ENCODE results near the gene TBCEL.
"Not testable (repeated sequence)": the region's sequence is repeated elsewhere in the genome, so short reads cannot be mapped to it uniquely, and the experiment has no call there.

TBCEL gene

GRCh38 chr11:121006922-121007321 lies 17.0 kb upstream of the TBCEL start:
- H3K4me1 ChIP-seq (ENCODE audit: insufficient read depth, poor library complexity, severe bottlenecking) = no peaks in the 10 kb centered on the region
- peaks cover 8% of the 10 kb centered on the region for H3K27me3 ChIP-seq (ENCODE audit: insufficient read depth, poor library complexity, severe bottlenecking)
- no peak for TF ChIP-seq CTCF (IDR thresholded peaks at IDR 0.05; ENCODE audit: poor library complexity, severe bottlenecking)
- H3K9me3 ChIP-seq (ENCODE audit: severe bottlenecking) = no peaks in the 10 kb centered on the region
- ATAC-seq (ENCODE audit: low read depth) (no peak), DNase-seq (ENCODE audit: low spot score) (no peak)
- H3K36me3 ChIP-seq (ENCODE audit: low read depth) = no peaks in the 10 kb centered on the region
- no peak overlapping the region for H3K27ac ChIP-seq (ENCODE audit: poor library complexity, severe bottlenecking)
- no peak overlapping the region for H3K4me3 ChIP-seq (ENCODE audit: severe bottlenecking)

GRCh38 chr11:121008551-121008950 lies 15.4 kb upstream of the TBCEL start:
- peaks cover 8% of the 10 kb centered on the region for H3K27me3 ChIP-seq (ENCODE audit: insufficient read depth, poor library complexity, severe bottlenecking)

GRCh38 chr11:121012091-121012490 lies 11.8 kb upstream of the TBCEL start:
- no peaks in the 10 kb centered on the region for H3K36me3 ChIP-seq (ENCODE audit: low read depth)
- H3K4me1 ChIP-seq (ENCODE audit: insufficient read depth, poor library complexity, severe bottlenecking) = no peaks in the 10 kb centered on the region
- no peak for DNase-seq (ENCODE audit: low spot score)
- TF ChIP-seq CTCF (IDR thresholded peaks at IDR 0.05; ENCODE audit: poor library complexity, severe bottlenecking) = no peak
- peaks cover 8% of the 10 kb centered on the region for H3K27me3 ChIP-seq (ENCODE audit: insufficient read depth, poor library complexity, severe bottlenecking)
- no peak overlapping the region for H3K27ac ChIP-seq (ENCODE audit: poor library complexity, severe bottlenecking)
- H3K4me3 ChIP-seq (ENCODE audit: severe bottlenecking) = no peak overlapping the region
- no peaks in the 10 kb centered on the region for H3K9me3 ChIP-seq (ENCODE audit: severe bottlenecking)
- no peak for ATAC-seq (ENCODE audit: low read depth)

More at GRCh38 chr11:121008551-121008950, 15.4 kb upstream of the TBCEL start:
- Histone ChIP-seq H3K27ac (ENCODE audit: poor library complexity, severe bottlenecking) (no peak overlapping the region), H3K9me3 (ENCODE audit: severe bottlenecking) (no peaks in the 10 kb centered on the region), H3K36me3 (ENCODE audit: low read depth) (no peaks in the 10 kb centered on the region), H3K4me1 (ENCODE audit: insufficient read depth, poor library complexity, severe bottlenecking) (no peaks in the 10 kb centered on the region), H3K4me3 (ENCODE audit: severe bottlenecking) (no peak overlapping the region)
- TF ChIP-seq CTCF (IDR thresholded peaks at IDR 0.05; ENCODE audit: poor library complexity, severe bottlenecking) = no peak
- DNase-seq (ENCODE audit: low spot score) (no peak), ATAC-seq (ENCODE audit: low read depth) (no peak)

- TF ChIP-seq CTCF (IDR thresholded peaks at IDR 0.05; ENCODE audit: poor library complexity, severe bottlenecking) = no peak
- Histone ChIP-seq H3K27ac (ENCODE audit: poor library complexity, severe bottlenecking) (no peak overlapping the region), H3K4me1 (ENCODE audit: insufficient read depth, poor library complexity, severe bottlenecking) (no peaks in the 10 kb centered on the region), H3K9me3 (ENCODE audit: severe bottlenecking) (no peaks in the 10 kb centered on the region), H3K4me3 (ENCODE audit: severe bottlenecking) (no peak overlapping the region), H3K27me3 (ENCODE audit: insufficient read depth, poor library complexity, severe bottlenecking) (no peaks in the 10 kb centered on the region), H3K36me3 (ENCODE audit: low read depth) (no peaks in the 10 kb centered on the region)
- DNase-seq (ENCODE audit: low spot score) (no peak), ATAC-seq (ENCODE audit: low read depth) (no peak)
Observed at GRCh38 chr11:121018746-121019145, 5.2 kb upstream of the TBCEL start.

- H3K36me3 ChIP-seq (ENCODE audit: low read depth); H3K27me3 ChIP-seq (ENCODE audit: insufficient read depth, poor library complexity, severe bottlenecking); DNase-seq (ENCODE audit: low spot score); H3K4me1 ChIP-seq (ENCODE audit: insufficient read depth, poor library complexity, severe bottlenecking); H3K27ac ChIP-seq (ENCODE audit: poor library complexity, severe bottlenecking); H3K4me3 ChIP-seq (ENCODE audit: severe bottlenecking); ATAC-seq (ENCODE audit: low read depth); H3K9me3 ChIP-seq (ENCODE audit: severe bottlenecking): not testable (repeated sequence)
Observed at GRCh38 chr11:121021718-121022117, 2.2 kb upstream of the TBCEL start.

Data from RWPE2 (cell line).